CD4-positive, alpha-beta T cell (primary cell): ENCODE measurements around the gene RERE. TPM values are rescaled to one million over a fixed set of nuclear protein-coding genes. Genes with fewer than 3 reads are reported as not detected.

Experiments used
- ATAC-seq: fragments of 200-7000 bp; cut with Tn5 transposase; one replicate; pipeline ENCODE4 v1.10.0; 2022; ENCODE audit warnings: mild to moderate bottlenecking; ENCODE audit not compliant: poor library complexity
- CTCF ChIA-PET: fragments of 350-600 bp; sonication (Branson Sonifier 250); formaldehyde crosslinking; loops from one replicate; lab custom pipeline; 2021; ENCODE audit warnings: antibody characterized with exemption, inconsistent platforms; lab: Charles Lee
- POLR2A ChIA-PET: fragments of 350-600 bp; sonication (Branson Sonifier 250); formaldehyde crosslinking; loops from one replicate; lab custom pipeline; 2021; ENCODE audit warnings: antibody characterized with exemption, inconsistent platforms; lab: Charles Lee
- DNase-seq, 14 experiments: peaks; one replicate each; pipeline ENCODE4 v3.0.0-alpha.2; 2013 to 2020; ENCODE audit warnings: mixed read lengths in 2 of 14
- H3K27ac ChIP-seq, 2 donors: one replicate each; pipeline versions ENCODE4 v1.5.1 to v1.7.0; 2013; ENCODE audit warnings: low read length in 2 of 2, low read depth in 1 of 2, mild to moderate bottlenecking in 1 of 2
- H3K27me3 ChIP-seq, 2 experiments: 1 replicate in 1 of 2; 2 replicates in 1 of 2; pipeline versions ENCODE4 v1.6.1 to v1.7.0; 2013; ENCODE audit warnings: low read length in 2 of 2, control low read depth in 1 of 2, mild to moderate bottlenecking in 1 of 2, moderate library complexity in 1 of 2; ENCODE audit not compliant: insufficient read depth in 2 of 2, control insufficient read depth in 1 of 2
- H3K36me3 ChIP-seq: one replicate; pipeline ENCODE4 v1.6.1; 2013; ENCODE audit warnings: low read length, control low read depth; ENCODE audit not compliant: insufficient read depth
- H3K4me1 ChIP-seq: one replicate; pipeline ENCODE4 v1.6.1; 2013; ENCODE audit warnings: low read length, control low read depth; ENCODE audit not compliant: insufficient read depth
- H3K4me3 ChIP-seq: one replicate; pipeline ENCODE4 v1.5.1; 2013; ENCODE audit warnings: mild to moderate bottlenecking, low read length, moderate library complexity
- H3K9me3 ChIP-seq, 2 experiments: 1 replicate in 1 of 2; 2 replicates in 1 of 2; pipeline versions ENCODE4 v1.6.1 to v1.7.0; 2013; ENCODE audit warnings: low read length in 2 of 2, mild to moderate bottlenecking in 2 of 2, control low read depth in 1 of 2, moderate library complexity in 1 of 2; ENCODE audit not compliant: control insufficient read depth in 1 of 2, insufficient read depth in 1 of 2
- H3K27ac Mint-ChIP-seq: one replicate; pipeline ENCODE4 v1.8.0; 2020; ENCODE audit warnings: mixed read lengths
- H3K27me3 Mint-ChIP-seq: one replicate; pipeline ENCODE4 v1.8.0; 2021; ENCODE audit warnings: mixed read lengths
- H3K36me3 Mint-ChIP-seq: one replicate; pipeline ENCODE4 v1.8.0; 2021; ENCODE audit warnings: low read depth, mixed read lengths
- H3K4me1 Mint-ChIP-seq: one replicate; pipeline ENCODE4 v1.8.0; 2021; ENCODE audit warnings: low read depth, mixed read lengths
- H3K4me3 Mint-ChIP-seq: one replicate; pipeline ENCODE4 v1.8.0; 2020; ENCODE audit warnings: mild to moderate bottlenecking, mixed read lengths
- H3K9me3 Mint-ChIP-seq: one replicate; pipeline ENCODE4 v1.8.0; 2020; ENCODE audit warnings: mixed read lengths
- CTCF ChIP-seq: fragments of 200-600 bp; IDR thresholded peaks from one replicate; pipeline ENCODE4 v1.8.0; 2022; ENCODE audit warnings: antibody characterized with exemption, mild to moderate bottlenecking
- intact Hi-C, 2 experiments: fragments of 100-400 bp; cut with DNase I in 1 of 2; cut with micrococcal nuclease in 1 of 2; formaldehyde crosslinking; loops; one replicate each; pipeline versions ENCODE4 v1.15.1 to v1.9.0; 2023 to 2025; cut with DNase I, micrococcal nuclease
- total RNA-seq, 174 experiments: library from RNA in 2 of 174; stranded (reverse) in 2 of 174; gene quantifications; one replicate each; pipeline ENCODE4 v1.2.3 and lab custom pipeline; 2021 to 2026

Gene RERE
- total RNA-seq, 2 experiments from 2014 or later, result 78.4 to 84.0 TPM

- no peaks in the 10 kb centered on the region for H3K9me3 ChIP-seq
- no peaks in the 10 kb centered on the region for H3K9me3 Mint-ChIP-seq
- peaks cover 60% of the 10 kb centered on the region for H3K36me3 Mint-ChIP-seq
- ChIA-PET CTCF (no interaction called here), POLR2A (no interaction called here)
- H3K4me3 ChIP-seq, result no peak overlapping the region
- peak overlapping the region; percentile 69 for H3K27ac Mint-ChIP-seq
- no peaks in the 10 kb centered on the region for H3K27me3 ChIP-seq
- H3K27ac ChIP-seq, result peak overlapping the region in 1 of 2 donors; percentile 22
- H3K27me3 Mint-ChIP-seq, result no peaks in the 10 kb centered on the region
- H3K36me3 ChIP-seq, result peaks cover 65% of the 10 kb centered on the region
- intact Hi-C loops, result loop anchor here (5.0 to 10.0 kb wide), 2 partner anchors 121 to 259 kb away; no protein-coding TSS in a partner anchor
- H3K4me1 ChIP-seq, result peaks cover 50% of the 10 kb centered on the region
- TF ChIP-seq CTCF, result no peak
- peaks cover 69% of the 10 kb centered on the region for H3K4me1 Mint-ChIP-seq
- ATAC-seq, result no peak
- no peak overlapping the region for H3K4me3 Mint-ChIP-seq
- no peak for DNase-seq
Observed at GRCh38 chr1:8406011-8406410, 411.4 kb downstream of the RERE start.

- H3K27me3 ChIP-seq, result no peaks in the 10 kb centered on the region
- H3K4me1 ChIP-seq, result peaks cover 39% of the 10 kb centered on the region
- POLR2A ChIA-PET, result interaction anchor here (1.1 to 1.7 kb wide), 2 partner anchors 16 to 20 kb away, joined by 4 to 5 read pairs; no protein-coding TSS in a partner anchor
- DNase-seq (no peak), ATAC-seq (no peak)
- Mint-ChIP-seq H3K9me3 (no peaks in the 10 kb centered on the region), H3K27me3 (no peaks in the 10 kb centered on the region), H3K4me1 (peaks cover 56% of the 10 kb centered on the region), H3K36me3 (peaks cover 56% of the 10 kb centered on the region), H3K4me3 (peak overlapping the region; percentile 25), H3K27ac (peak overlapping the region; percentile 66)
- peaks cover 58% of the 10 kb centered on the region for H3K36me3 ChIP-seq
- TF ChIP-seq CTCF, result no peak
- no peaks in the 10 kb centered on the region for H3K9me3 ChIP-seq
- no peak overlapping the region for H3K27ac ChIP-seq
- CTCF ChIA-PET, result interaction anchor here (0.9 kb wide), 1 partner anchor 27 kb away, joined by 3 read pairs; no protein-coding TSS in a partner anchor
- intact Hi-C loops, result loop anchor here (5.0 to 10.0 kb wide), 2 partner anchors 123 to 260 kb away; no protein-coding TSS in a partner anchor
- no peak overlapping the region for H3K4me3 ChIP-seq
Observed at GRCh38 chr1:8404460-8405370, 412.7 kb downstream of the RERE start.

GRCh38 chr1:8402109-8402710 lies 415.2 kb downstream of the RERE start:
- H3K4me1 ChIP-seq, result peaks cover 28% of the 10 kb centered on the region
- Mint-ChIP-seq H3K27ac (peak overlapping the region; percentile 29), H3K27me3 (no peaks in the 10 kb centered on the region), H3K9me3 (no peaks in the 10 kb centered on the region), H3K4me3 (no peak overlapping the region), H3K36me3 (peaks cover 57% of the 10 kb centered on the region), H3K4me1 (peaks cover 55% of the 10 kb centered on the region)
- no peak for DNase-seq
- H3K9me3 ChIP-seq, result no peaks in the 10 kb centered on the region
- intact Hi-C loops, result loop anchor here in 1 of 2 experiments (10.0 kb wide), 1 partner anchor 263 kb away; no protein-coding TSS in a partner anchor
- H3K4me3 ChIP-seq, result no peak overlapping the region
- POLR2A ChIA-PET, result interaction anchor here (1.0 to 1.3 kb wide), 2 partner anchors 10 to 22 kb away, joined by 3 to 4 read pairs; no protein-coding TSS in a partner anchor
- no peaks in the 10 kb centered on the region for H3K27me3 ChIP-seq
- CTCF ChIA-PET, result no interaction called here
- no peak overlapping the region for H3K27ac ChIP-seq
- no peak for TF ChIP-seq CTCF
- peaks cover 49% of the 10 kb centered on the region for H3K36me3 ChIP-seq
- ATAC-seq, result no peak
